H1 (cell line): ENCODE results near the gene PRPS1. TPM values are rescaled to one million over a fixed set of nuclear protein-coding genes. Genes with fewer than 3 reads are reported as not detected.

Experiments
- CTCF ChIA-PET: fragments of 300-600 bp; sonication (Branson Sonifier 250); formaldehyde crosslinking; loops from one replicate; lab custom pipeline; 2021; ENCODE audit not compliant: partially characterized antibody; lab: Charles Lee
- POLR2A ChIA-PET: fragments of 300-600 bp; sonication (Branson Sonifier 250); formaldehyde crosslinking; loops from one replicate; lab custom pipeline; 2021; ENCODE audit warnings: inconsistent platforms; ENCODE audit not compliant: partially characterized antibody; lab: Charles Lee
- DNase-seq, 2 experiments: peaks; one replicate each; pipeline versions ENCODE4 v3.0.0 to v3.0.0-alpha.2; 2010 to 2022; ENCODE audit warnings: low spot score in 2 of 2, low read depth in 1 of 2, mixed read lengths in 1 of 2
- FAIRE-seq: peaks from 2 replicates; lab custom pipeline; 2011; peaks lifted over from hg19 to GRCh38; lab: Jason Lieb, UNC
- H2AFZ ChIP-seq: 2 replicates; pipeline ENCODE4 v1.8.1; 2012; ENCODE audit warnings: low read length, inconsistent platforms
- H2AK5ac ChIP-seq: 2 replicates; pipeline ENCODE4 v1.6.1; 2013; ENCODE audit warnings: low read depth, low read length
- H2BK120ac ChIP-seq: replicated peaks from 2 replicates; pipeline ENCODE3; 2013; ENCODE audit warnings: low read depth, low read length, inconsistent platforms
- H2BK12ac ChIP-seq: 2 replicates; pipeline ENCODE4 v1.6.1; 2013; ENCODE audit warnings: low read depth, low read length
- H2BK15ac ChIP-seq: 2 replicates; pipeline ENCODE4 v1.6.1; 2013; ENCODE audit warnings: low read length
- H2BK20ac ChIP-seq: 2 replicates; pipeline ENCODE4 v1.6.1; 2013; ENCODE audit warnings: low read length
- H2BK5ac ChIP-seq: 2 replicates; pipeline ENCODE4 v1.6.1; 2013; ENCODE audit warnings: low read depth, low read length
- H3K14ac ChIP-seq: 2 replicates; pipeline ENCODE4 v1.6.1; 2013; ENCODE audit warnings: inconsistent platforms; ENCODE audit not compliant: insufficient read length
- H3K18ac ChIP-seq: 2 replicates; pipeline ENCODE4 v1.6.1; 2013; ENCODE audit warnings: low read length; ENCODE audit errors: extremely low read depth
- H3K23ac ChIP-seq: 2 replicates; pipeline ENCODE4 v1.6.1; 2013; ENCODE audit warnings: inconsistent platforms; ENCODE audit not compliant: insufficient read length
- H3K23me2 ChIP-seq: 2 replicates; pipeline ENCODE4 v1.6.1; 2013; ENCODE audit warnings: low read depth, low read length
- H3K27ac ChIP-seq: 2 replicates; pipeline ENCODE4 v1.6.1; 2011; ENCODE audit warnings: low read depth, low read length, inconsistent platforms
- H3K27me3 ChIP-seq, 4 experiments: replicated peaks in 1 of 4; 1 replicate in 1 of 4; 2 replicates in 3 of 4; pipeline versions ENCODE4 v1.6.1 to v1.8.1; 2011 to 2013; ENCODE audit warnings: low read length in 3 of 4, mild to moderate bottlenecking in 3 of 4, inconsistent platforms in 2 of 4, mixed read lengths in 2 of 4, moderate library complexity in 1 of 4; ENCODE audit not compliant: control insufficient read depth in 3 of 4, insufficient read depth in 3 of 4; ENCODE audit errors: extremely low read depth in 1 of 4
- H3K36me3 ChIP-seq, 4 experiments: 2 replicates each; pipeline versions ENCODE4 v1.6.1 to v1.8.1; 2011 to 2013; ENCODE audit warnings: mild to moderate bottlenecking in 4 of 4, low read length in 3 of 4, moderate library complexity in 2 of 4, control low read depth in 1 of 4, inconsistent platforms in 1 of 4; ENCODE audit not compliant: insufficient read depth in 4 of 4, control insufficient read depth in 2 of 4
- H3K4ac ChIP-seq: replicated peaks from 2 replicates; pipeline ENCODE3; 2013; ENCODE audit warnings: low read length, low read depth, mixed read lengths, inconsistent platforms; ENCODE audit not compliant: insufficient read length
- H3K4me1 ChIP-seq, 4 experiments: replicated peaks in 1 of 4; 1 replicate in 1 of 4; 2 replicates in 3 of 4; pipeline versions ENCODE4 v1.6.1 to v1.8.1; 2011 to 2013; ENCODE audit warnings: low read length in 3 of 4, inconsistent platforms in 2 of 4, mixed read lengths in 1 of 4; ENCODE audit not compliant: insufficient read depth in 4 of 4, control insufficient read depth in 3 of 4
- H3K4me2 ChIP-seq, 2 experiments: 2 replicates each; pipeline versions ENCODE4 v1.6.1 to v1.8.1; 2011 to 2013; ENCODE audit warnings: low read depth in 2 of 2, low read length in 2 of 2, control low read depth in 1 of 2, inconsistent platforms in 1 of 2, mild to moderate bottlenecking in 1 of 2; ENCODE audit not compliant: insufficient read depth in 1 of 2
- H3K4me3 ChIP-seq, 4 experiments: fragments of 200-600, 300-600 bp in 1 of 4; sonication (generic), shearing (Covaris generic), sonication (Bioruptor Twin) in 1 of 4; 2 replicates each; pipeline versions ENCODE4 v1.5.1 to v1.8.1; 2011 to 2016; ENCODE audit warnings: low read length in 4 of 4, low read depth in 3 of 4, control low read depth in 2 of 4, inconsistent platforms in 2 of 4, mild to moderate bottlenecking in 2 of 4, mixed read lengths in 1 of 4, moderate library complexity in 1 of 4; ENCODE audit not compliant: insufficient read depth in 2 of 4; ENCODE audit errors: extremely low read depth in 1 of 4
- H3K56ac ChIP-seq: replicated peaks from 2 replicates; pipeline ENCODE3; 2013; ENCODE audit warnings: low read depth, mild to moderate bottlenecking, mixed read lengths, low read length, inconsistent platforms; ENCODE audit not compliant: insufficient read length
- H3K79me1 ChIP-seq: 2 replicates; pipeline ENCODE4 v1.6.1; 2013; ENCODE audit warnings: low read depth, low read length, control low read depth
- H3K79me2 ChIP-seq, 2 experiments: 2 replicates each; pipeline versions ENCODE4 v1.6.1 to v1.8.1; 2012 to 2013; ENCODE audit warnings: low read length in 2 of 2, mild to moderate bottlenecking in 2 of 2, inconsistent platforms in 1 of 2; ENCODE audit not compliant: insufficient read depth in 2 of 2, control insufficient read depth in 1 of 2
- H3K9ac ChIP-seq, 4 experiments: replicated peaks in 1 of 4; 1 replicate in 1 of 4; 2 replicates in 3 of 4; pipeline versions ENCODE4 v1.6.1 to v1.8.1; 2011 to 2013; ENCODE audit warnings: low read depth in 3 of 4, low read length in 3 of 4, control low read depth in 2 of 4, mild to moderate bottlenecking in 2 of 4, moderate library complexity in 2 of 4, inconsistent platforms in 1 of 4; ENCODE audit errors: extremely low read depth in 1 of 4
- H3K9me3 ChIP-seq, 2 experiments: 2 replicates each; pipeline versions ENCODE4 v1.6.1 to v1.8.1; 2012 to 2013; ENCODE audit warnings: mild to moderate bottlenecking in 2 of 2, moderate library complexity in 2 of 2, control low read depth in 1 of 2, inconsistent platforms in 1 of 2, low read depth in 1 of 2, low read length in 1 of 2, mixed read lengths in 1 of 2; ENCODE audit not compliant: insufficient read depth in 2 of 2
- H4K20me1 ChIP-seq, 2 experiments: replicated peaks in 1 of 2; 2 replicates each; pipeline versions ENCODE3 to v1.8.1; 2011 to 2013; ENCODE audit warnings: inconsistent platforms in 2 of 2, low read length in 2 of 2, mild to moderate bottlenecking in 1 of 2; ENCODE audit not compliant: insufficient read depth in 2 of 2, control insufficient read depth in 1 of 2
- H4K5ac ChIP-seq: 2 replicates; pipeline ENCODE4 v1.6.1; 2013; ENCODE audit warnings: low read length, low read depth, mixed read lengths, inconsistent platforms; ENCODE audit not compliant: insufficient read length
- H4K8ac ChIP-seq: 2 replicates; pipeline ENCODE4 v1.8.0; 2013; ENCODE audit warnings: mild to moderate bottlenecking, moderate library complexity, low read length, inconsistent platforms; ENCODE audit not compliant: insufficient read depth; ENCODE audit errors: extremely low read depth
- H4K91ac ChIP-seq: replicated peaks from 2 replicates; pipeline ENCODE3; 2013; ENCODE audit warnings: low read length, mixed read lengths, inconsistent platforms; ENCODE audit not compliant: insufficient read length
- EZH2 ChIP-seq: fragments of 200-600 bp; sonication (generic); IDR thresholded peaks from 2 replicates; pipeline ENCODE4 v1.7.1; 2012; ENCODE audit warnings: low read depth, mild to moderate bottlenecking, moderate library complexity, low read length, inconsistent platforms; ENCODE audit not compliant: severe bottlenecking
- JUND ChIP-seq: IDR thresholded peaks from 2 replicates; pipeline ENCODE4 v1.6.1; 2011; ENCODE audit warnings: mild to moderate bottlenecking, improper control_type of control experiment, low read length
- KDM1A ChIP-seq: fragments of 200-600, 300-600 bp; sonication (generic); IDR thresholded peaks from 2 replicates; pipeline ENCODE4 v1.7.1; 2016; ENCODE audit warnings: mild to moderate bottlenecking, low read length, borderline replicate concordance
- WGBS, 2 experiments: shearing (Covaris generic) in 1 of 2; methylation state at CpG; one replicate each; pipeline versions ENCODE4 v1.1.6 to v1.1.7; 2013 to 2015; ENCODE audit warnings: low lambda C conversion rate in 2 of 2, mixed read lengths in 2 of 2, inconsistent platforms in 1 of 2, low coverage in 1 of 2, missing lambda C conversion rate in 1 of 2; ENCODE audit not compliant: insufficient replicate concordance in 2 of 2, insufficient coverage in 1 of 2, insufficient read length in 1 of 2; ENCODE audit errors: extremely low coverage in 1 of 2, missing lambda C conversion rate in 1 of 2; 5-methylcytosine and 5-hydroxymethylcytosine counted together
- polyA plus RNA-seq, 7 experiments: library from polyadenylated mRNA; depleted of rRNA in 3 of 7; stranded (reverse) in 5 of 7; unstranded in 2 of 7; fragments of >200 nt in 5 of 7; fragments of 200-250 nt in 2 of 7; gene quantifications; 1 replicate in 5 of 7; 2 replicates in 1 of 7; 4 replicates in 1 of 7; pipeline versions ENCODE4 v1.2.1 to v1.2.3, GENCODE V29; 2011 to 2013; ENCODE audit warnings: missing spikeins in 2 of 7, mixed read lengths in 2 of 7
- total RNA-seq: library from RNA; stranded (reverse); fragmentation: NEBNext Ultra II Directional; extraction: Animal tissue kit (Norgen Biotek cat#: 25700); gene quantifications from 2 replicates; pipeline ENCODE4 v1.2.1, GENCODE V29; 2021
- TF ChIP-seq, protein P1 (sequence below), 3 experiments: IDR thresholded peaks; 1 replicate in 2 of 3; 2 replicates in 1 of 3; pipeline versions ENCODE4 v1.5.1 to v1.6.1; 2011; ENCODE audit warnings: low read length in 3 of 3, mild to moderate bottlenecking in 3 of 3, inconsistent platforms in 2 of 3, low read depth in 1 of 3, moderate library complexity in 1 of 3; ENCODE audit not compliant: insufficient read depth in 1 of 3; ENCODE audit errors: control extremely low read depth in 1 of 3

PRPS1 gene
- total and polyA plus RNA-seq, 2 of the 8 experiments (the other 6 are each of a cell fraction or from before 2014, with no cell fraction given): 90.1 to 110 TPM

GRCh38 chrX:107624893-107625292, 3.4 kb upstream of the PRPS1 start:
- H2AFZ ChIP-seq: no peak overlapping the region
- no peak overlapping the region for H2BK15ac ChIP-seq
- peaks cover 0 to 15% of the 10 kb centered on the region in 2 experiments; a peak in 3 of 4 replicates for H3K79me2 ChIP-seq
- no peak overlapping the region for H3K56ac ChIP-seq
- H3K4ac ChIP-seq: no peak overlapping the region
- H3K18ac ChIP-seq: no peak overlapping the region
- 80% methylated on average over 2 of the region's 2 CpGs; no CpG with 5 or more reads in 1 of the 2 experiments for WGBS, 2 experiments
- H3K9me3 ChIP-seq: no peaks in the 10 kb centered on the region
- no peaks in the 10 kb centered on the region for H3K27me3 ChIP-seq
- no peak overlapping the region for H4K5ac ChIP-seq
- H3K9ac ChIP-seq: no peak overlapping the region
- H2BK120ac ChIP-seq: no peak overlapping the region
- no peak overlapping the region for H2AK5ac ChIP-seq
- H3K4me3 ChIP-seq: no peak overlapping the region
- H3K79me1 ChIP-seq: no peaks in the 10 kb centered on the region
- H4K20me1 ChIP-seq: peaks cover 0 to 4% of the 10 kb centered on the region in 2 experiments
- H3K4me2 ChIP-seq: no peak overlapping the region
- H3K14ac ChIP-seq: no peak overlapping the region
- H2BK12ac ChIP-seq: no peak overlapping the region
- TF ChIP-seq KDM1A (no peak), JUND (no peak), EZH2 (no peak)
- TF ChIP-seq, protein P1, sequence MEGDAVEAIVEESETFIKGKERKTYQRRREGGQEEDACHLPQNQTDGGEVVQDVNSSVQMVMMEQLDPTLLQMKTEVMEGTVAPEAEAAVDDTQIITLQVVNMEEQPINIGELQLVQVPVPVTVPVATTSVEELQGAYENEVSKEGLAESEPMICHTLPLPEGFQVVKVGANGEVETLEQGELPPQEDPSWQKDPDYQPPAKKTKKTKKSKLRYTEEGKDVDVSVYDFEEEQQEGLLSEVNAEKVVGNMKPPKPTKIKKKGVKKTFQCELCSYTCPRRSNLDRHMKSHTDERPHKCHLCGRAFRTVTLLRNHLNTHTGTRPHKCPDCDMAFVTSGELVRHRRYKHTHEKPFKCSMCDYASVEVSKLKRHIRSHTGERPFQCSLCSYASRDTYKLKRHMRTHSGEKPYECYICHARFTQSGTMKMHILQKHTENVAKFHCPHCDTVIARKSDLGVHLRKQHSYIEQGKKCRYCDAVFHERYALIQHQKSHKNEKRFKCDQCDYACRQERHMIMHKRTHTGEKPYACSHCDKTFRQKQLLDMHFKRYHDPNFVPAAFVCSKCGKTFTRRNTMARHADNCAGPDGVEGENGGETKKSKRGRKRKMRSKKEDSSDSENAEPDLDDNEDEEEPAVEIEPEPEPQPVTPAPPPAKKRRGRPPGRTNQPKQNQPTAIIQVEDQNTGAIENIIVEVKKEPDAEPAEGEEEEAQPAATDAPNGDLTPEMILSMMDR (IDR thresholded peaks at IDR 0.05; ENCODE audit: control extremely low read depth in 1 of 3, insufficient read depth in 1 of 3, low read depth in 1 of 3, low read length in 3 of 3): no peak
- peaks cover 2% of the 10 kb centered on the region; the same call in 1 of the 2 replicates for H3K23me2 ChIP-seq
- H2BK20ac ChIP-seq: no peak overlapping the region
- no peaks in the 10 kb centered on the region for H3K36me3 ChIP-seq
- DNase-seq: no peak
- ChIA-PET CTCF (interaction anchor here (0.9 kb wide), 1 partner anchor 171 kb away, joined by 3 read pairs; no protein-coding TSS in a partner anchor), POLR2A (no interaction called here)
- H3K27ac ChIP-seq: no peak overlapping the region
- FAIRE-seq: no peak
- H3K23ac ChIP-seq: no peak overlapping the region
- no peak overlapping the region for H4K91ac ChIP-seq
- no peak overlapping the region for H2BK5ac ChIP-seq
- no peaks in the 10 kb centered on the region; a peak in 1 of 7 replicates for H3K4me1 ChIP-seq
- H4K8ac ChIP-seq: no peak overlapping the region
